ENCODE measurements around the gene COA5. TPM values are rescaled to one million over a fixed set of nuclear protein-coding genes. Genes with fewer than 3 reads are reported as not detected.
A peak's percentile ranks its signal among the peaks of the same experiment; 100 is the strongest.

COA5 gene
- total and polyA plus RNA-seq, 10 donors = 24.4 to 69.7 (median 40.1) TPM

- intact Hi-C loops (cut with DNase I; ENCODE audit: low total_unique reads) = no loop called here
- 97 to 100% (median 98%) methylated on average over 7 of the region's 7 CpGs for WGBS, 5 donors
- peaks cover 0 to 99% (median 53%) of the 10 kb centered on the region in 6 donors for H3K36me3 ChIP-seq
- no peak overlapping the region for H3K27ac ChIP-seq
- TF ChIP-seq POLR2A (IDR thresholded peaks at IDR 0.05) (no peak), POLR2AphosphoS5 (IDR thresholded peaks at IDR 0.05) (no peak)
- TF ChIP-seq, protein P1, sequence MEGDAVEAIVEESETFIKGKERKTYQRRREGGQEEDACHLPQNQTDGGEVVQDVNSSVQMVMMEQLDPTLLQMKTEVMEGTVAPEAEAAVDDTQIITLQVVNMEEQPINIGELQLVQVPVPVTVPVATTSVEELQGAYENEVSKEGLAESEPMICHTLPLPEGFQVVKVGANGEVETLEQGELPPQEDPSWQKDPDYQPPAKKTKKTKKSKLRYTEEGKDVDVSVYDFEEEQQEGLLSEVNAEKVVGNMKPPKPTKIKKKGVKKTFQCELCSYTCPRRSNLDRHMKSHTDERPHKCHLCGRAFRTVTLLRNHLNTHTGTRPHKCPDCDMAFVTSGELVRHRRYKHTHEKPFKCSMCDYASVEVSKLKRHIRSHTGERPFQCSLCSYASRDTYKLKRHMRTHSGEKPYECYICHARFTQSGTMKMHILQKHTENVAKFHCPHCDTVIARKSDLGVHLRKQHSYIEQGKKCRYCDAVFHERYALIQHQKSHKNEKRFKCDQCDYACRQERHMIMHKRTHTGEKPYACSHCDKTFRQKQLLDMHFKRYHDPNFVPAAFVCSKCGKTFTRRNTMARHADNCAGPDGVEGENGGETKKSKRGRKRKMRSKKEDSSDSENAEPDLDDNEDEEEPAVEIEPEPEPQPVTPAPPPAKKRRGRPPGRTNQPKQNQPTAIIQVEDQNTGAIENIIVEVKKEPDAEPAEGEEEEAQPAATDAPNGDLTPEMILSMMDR (IDR thresholded peaks at IDR 0.05 in 8 of 11, conservative IDR thresholded peaks at IDR 0.05 in 3 of 11) = no peak
- H3K4me1 ChIP-seq = peaks cover 0 to 50% (median 15%) of the 10 kb centered on the region in 6 donors
- peak; percentile 10 for DNase-seq
- no peaks in the 10 kb centered on the region for H3K27me3 ChIP-seq (replicated peaks in 1 of 7)
- no peaks in the 10 kb centered on the region for H3K9me3 ChIP-seq
- no peak overlapping the region for H3K4me3 ChIP-seq
Measured at GRCh38 chr2:98552499-98553179, 55.7 kb downstream of the COA5 start.

GRCh38 chr2:98551316-98551715 lies 57.0 kb downstream of the COA5 start:
- TF ChIP-seq POLR2A (IDR thresholded peaks at IDR 0.05) (no peak), POLR2AphosphoS5 (IDR thresholded peaks at IDR 0.05) (no peak)
- TF ChIP-seq, protein P1 (IDR thresholded peaks at IDR 0.05 in 8 of 11, conservative IDR thresholded peaks at IDR 0.05 in 3 of 11) = no peak
- intact Hi-C loops (cut with DNase I; ENCODE audit: low total_unique reads) = no loop called here
- Histone ChIP-seq H3K9me3 (no peaks in the 10 kb centered on the region), H3K4me1 (peaks cover 0 to 48% (median 19%) of the 10 kb centered on the region in 6 donors), H3K27ac (no peak overlapping the region), H3K27me3 (replicated peaks in 1 of 7) (no peaks in the 10 kb centered on the region), H3K4me3 (no peak overlapping the region), H3K36me3 (peaks cover 0 to 100% (median 56%) of the 10 kb centered on the region in 6 donors)
- no peak for DNase-seq
- 47 to 64% (median 56%) methylated on average over 6 of the region's 6 CpGs for WGBS, 5 donors

DNA sequence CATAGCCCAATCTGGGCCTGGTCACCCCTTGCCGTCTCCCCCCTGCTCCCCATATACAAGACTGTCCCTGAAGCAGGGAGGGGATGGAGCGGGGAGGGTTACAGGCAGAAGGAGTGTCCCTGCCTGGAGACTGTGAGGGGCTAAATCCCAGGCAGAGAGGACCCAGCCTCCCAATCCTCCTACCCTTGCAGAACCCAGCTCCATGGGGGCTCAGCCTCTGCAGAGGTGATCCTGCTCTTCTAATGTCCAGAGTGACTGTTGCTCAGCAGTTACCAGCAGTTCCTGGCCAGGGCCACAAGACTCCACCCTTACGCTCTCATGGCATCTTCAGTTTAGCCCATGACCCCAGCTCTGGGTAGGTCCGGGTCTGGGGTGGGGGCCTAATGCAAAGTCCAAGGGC lies 58.1 kb downstream of the COA5 start:
- H3K36me3 ChIP-seq = peaks cover 0 to 100% (median 56%) of the 10 kb centered on the region in 6 donors
- intact Hi-C loops (cut with DNase I; ENCODE audit: low total_unique reads) = no loop called here

More for the DNA sequence above, 58.1 kb downstream of the COA5 start:
- Histone ChIP-seq H3K9me3 (no peaks in the 10 kb centered on the region), H3K4me1 (peaks cover 0 to 42% (median 15%) of the 10 kb centered on the region in 6 donors), H3K27ac (peak overlapping the region in 1 of 8 donors; percentile 3), H3K27me3 (replicated peaks in 1 of 7) (no peaks in the 10 kb centered on the region), H3K4me3 (no peak overlapping the region)
- 90 to 100% (median 95%) methylated on average over 3 to 4 of the region's 4 CpGs for WGBS, 5 donors
- DNase-seq = peak; percentile 44
- TF ChIP-seq POLR2AphosphoS5 (IDR thresholded peaks at IDR 0.05) (no peak), POLR2A (IDR thresholded peaks at IDR 0.05) (no peak)
- TF ChIP-seq, protein P1 (IDR thresholded peaks at IDR 0.05 in 8 of 11, conservative IDR thresholded peaks at IDR 0.05 in 3 of 11) = no peak

Other genes with a start within 250 kb of the COA5 start
- 100 to 1,000 TPM in 1 of 7 donors, 10 to 100 TPM in 6; 55.1 to 102 (median 76.5) TPM for gene INPP4A, start 163.7 kb downstream of the COA5 start, total RNA-seq
- 1 to 10 TPM; 6.4 to 9.7 (median 7.1) TPM for gene INPP4A, start 163.7 kb downstream of the COA5 start, polyA plus RNA-seq
- 10 to 100 TPM; 32.1 to 56.5 (median 43.9) TPM for gene UNC50, start 77 bp upstream of the COA5 start, total RNA-seq
- gene UNC50, start 77 bp upstream of the COA5 start, polyA plus RNA-seq = 10 to 100 TPM; 36.1 to 52.1 (median 38.9) TPM
- 10 to 100 TPM; 30.4 to 45.9 (median 33.9) TPM for gene MGAT4A, start 122.6 kb upstream of the COA5 start, total RNA-seq
- gene MGAT4A, start 122.6 kb upstream of the COA5 start, polyA plus RNA-seq = 10 to 100 TPM in 1 of 3 donors, 1 to 10 TPM in 2; 5.7 to 10.7 (median 6.2) TPM